Esophagus squamous epithelium (tissue), 5 donors: ENCODE measurements around the gene SEMA6B. TPM values are rescaled to one million over a fixed set of nuclear protein-coding genes. Genes with fewer than 3 reads are reported as not detected.
A peak's percentile ranks its signal among the peaks of the same experiment; 100 is the strongest.

Experiments used
- DNase-seq: peaks from one replicate; lab custom pipeline; 2025; lab: John Stamatoyannopoulos, UW
- H3K27ac ChIP-seq, 4 donors: fragments of 200-600 bp; sonication (generic); one replicate each; pipeline ENCODE4 v1.5.1; 2016 to 2019; ENCODE audit warnings: mild to moderate bottlenecking in 1 of 4
- H3K27me3 ChIP-seq, 4 donors: fragments of 200-600 bp; sonication (generic); 1 replicate in 3 of 4; 2 replicates in 1 of 4; pipeline versions ENCODE4 v1.5.1 to v1.6.0; 2017 to 2021; ENCODE audit warnings: antibody characterized with exemption in 1 of 4
- H3K36me3 ChIP-seq, 3 donors: fragments of 200-600 bp; sonication (generic); one replicate each; pipeline ENCODE4 v1.5.1; 2016 to 2019
- H3K4me1 ChIP-seq, 3 donors: fragments of 200-600 bp; sonication (generic); one replicate each; pipeline ENCODE4 v1.5.1; 2017 to 2019
- H3K4me3 ChIP-seq, 4 donors: fragments of 200-600 bp; sonication (generic); 1 replicate in 3 of 4; 2 replicates in 1 of 4; pipeline ENCODE4 v1.5.1; 2016 to 2019; ENCODE audit warnings: mild to moderate bottlenecking in 2 of 4, moderate library complexity in 1 of 4
- H3K9me3 ChIP-seq, 3 donors: fragments of 200-600 bp; sonication (generic); one replicate each; pipeline ENCODE4 v1.5.1; 2016 to 2019
- POLR2A ChIP-seq, 4 donors: fragments of 450-650 bp; IDR thresholded peaks; one replicate each; pipeline ENCODE4 v1.6.1; 2017; ENCODE audit warnings: antibody characterized with exemption in 4 of 4, mild to moderate bottlenecking in 4 of 4, moderate library complexity in 3 of 4
- WGBS, 2 donors: methylation state at CpG; one replicate each; pipeline ENCODE4 v1.1.5; 2018; 5-methylcytosine and 5-hydroxymethylcytosine counted together
- intact Hi-C: fragments of 100-400 bp; cut with DNase I; formaldehyde crosslinking; loops from one replicate; pipeline ENCODE4 v1.15.0; 2022
- total RNA-seq, 4 donors: library from RNA; depleted of rRNA; stranded (reverse); fragments of >200 nt; gene quantifications; one replicate each; pipeline ENCODE4 v1.1.0, GENCODE V29; 2016
- TF ChIP-seq, protein P1 (sequence below), 6 experiments: fragments of 450-650 bp in 4 of 6; fragments of 200-600 bp in 2 of 6; sonication (generic) in 2 of 6; IDR thresholded peaks; one replicate each; pipeline ENCODE4 v1.5.1; 2016 to 2019; ENCODE audit warnings: antibody characterized with exemption in 6 of 6, mild to moderate bottlenecking in 4 of 6, moderate library complexity in 4 of 6
- donor health status: DM: yes; HTN: yes; CAD: no.

SEMA6B gene
- total RNA-seq, 4 donors from 2014 or later: 0.61 to 4.3 (median 1.8) TPM

DNA sequence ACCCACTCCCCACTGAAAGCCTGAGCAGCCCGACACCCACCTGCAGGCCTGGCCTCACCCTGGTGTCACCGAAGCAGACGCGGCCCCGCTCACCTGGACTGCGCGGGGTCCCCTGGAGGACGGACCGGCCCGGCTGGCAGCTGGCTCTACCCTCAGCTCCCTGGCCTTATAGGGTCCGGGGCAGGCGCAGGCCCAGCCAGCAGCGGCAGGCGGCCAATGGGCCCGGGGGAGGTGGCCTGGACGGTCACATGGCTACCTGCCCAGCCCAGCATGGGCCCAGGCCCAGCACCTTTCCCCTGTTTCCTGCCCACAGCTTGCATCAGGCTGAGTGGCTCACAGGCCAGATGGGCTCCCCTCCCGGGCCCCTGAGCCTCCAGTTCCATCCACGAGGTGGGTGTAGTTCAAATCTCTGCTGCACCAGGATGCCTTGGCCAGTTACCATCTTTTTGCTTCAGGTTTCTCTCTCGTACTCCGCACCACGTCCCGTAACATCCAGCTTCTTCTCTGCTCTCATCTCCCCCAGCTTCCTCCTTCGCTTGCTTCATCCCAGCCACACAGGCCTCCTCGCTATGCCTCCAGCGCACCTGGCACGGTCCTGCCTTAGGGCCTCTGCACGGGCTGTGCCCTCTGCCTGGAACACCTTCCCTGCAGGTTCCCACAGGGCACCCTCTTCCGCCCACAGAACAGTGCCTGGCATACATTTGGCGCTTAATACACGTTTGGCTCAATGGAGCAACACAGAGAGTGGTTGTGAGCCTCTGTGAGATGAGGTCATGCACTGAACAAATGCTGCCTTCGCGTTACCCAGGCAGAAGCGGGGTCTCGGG is 40.9 kb downstream of the SEMA6B start, which contains the start of gene PLIN4:
Gene PLIN4 (minus strand): TSS at position 142 of the 827 bp plus-strand sequence. CDS start 214 bp downstream, outside the sequence.
- WGBS, 2 donors: 17 to 21% methylated on average over 10 to 15 of the region's 34 CpGs
- peaks cover 18 to 26% (median 20%) of the 10 kb centered on the region in 3 donors for H3K4me1 ChIP-seq
- H3K9me3 ChIP-seq: no peaks in the 10 kb centered on the region
- peak within 1 kb of the TSS in 3 of 4 donors; percentile 31 to 59 (median 33) for H3K4me3 ChIP-seq
- H3K36me3 ChIP-seq: no peaks in the 10 kb centered on the region
- intact Hi-C loops: no loop called here
- TF ChIP-seq POLR2A (IDR thresholded peaks at IDR 0.05): peak in 2 of 4 donors; percentile 60
- TF ChIP-seq, protein P1, sequence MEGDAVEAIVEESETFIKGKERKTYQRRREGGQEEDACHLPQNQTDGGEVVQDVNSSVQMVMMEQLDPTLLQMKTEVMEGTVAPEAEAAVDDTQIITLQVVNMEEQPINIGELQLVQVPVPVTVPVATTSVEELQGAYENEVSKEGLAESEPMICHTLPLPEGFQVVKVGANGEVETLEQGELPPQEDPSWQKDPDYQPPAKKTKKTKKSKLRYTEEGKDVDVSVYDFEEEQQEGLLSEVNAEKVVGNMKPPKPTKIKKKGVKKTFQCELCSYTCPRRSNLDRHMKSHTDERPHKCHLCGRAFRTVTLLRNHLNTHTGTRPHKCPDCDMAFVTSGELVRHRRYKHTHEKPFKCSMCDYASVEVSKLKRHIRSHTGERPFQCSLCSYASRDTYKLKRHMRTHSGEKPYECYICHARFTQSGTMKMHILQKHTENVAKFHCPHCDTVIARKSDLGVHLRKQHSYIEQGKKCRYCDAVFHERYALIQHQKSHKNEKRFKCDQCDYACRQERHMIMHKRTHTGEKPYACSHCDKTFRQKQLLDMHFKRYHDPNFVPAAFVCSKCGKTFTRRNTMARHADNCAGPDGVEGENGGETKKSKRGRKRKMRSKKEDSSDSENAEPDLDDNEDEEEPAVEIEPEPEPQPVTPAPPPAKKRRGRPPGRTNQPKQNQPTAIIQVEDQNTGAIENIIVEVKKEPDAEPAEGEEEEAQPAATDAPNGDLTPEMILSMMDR (IDR thresholded peaks at IDR 0.05): no peak
- H3K27ac ChIP-seq: peak within 1 kb of the TSS; percentile 72 to 87 (median 77)
- no peak for DNase-seq
- peaks cover 0 to 17% (median 0%) of the 10 kb centered on the region in 4 donors for H3K27me3 ChIP-seq

- Histone ChIP-seq H3K9me3 (no peaks in the 10 kb centered on the region), H3K27ac (peak overlapping the region; percentile 72 to 87 (median 77)), H3K27me3 (peaks cover 0 to 17% (median 0%) of the 10 kb centered on the region in 4 donors), H3K4me1 (peaks cover 18 to 26% (median 20%) of the 10 kb centered on the region in 3 donors), H3K36me3 (no peaks in the 10 kb centered on the region), H3K4me3 (peak overlapping the region in 3 of 4 donors; percentile 31 to 59 (median 33))
- DNase-seq: no peak
- intact Hi-C loops: no loop called here
- WGBS, 2 donors: 66 to 94% methylated on average over 3 to 5 of the region's 24 CpGs
- TF ChIP-seq POLR2A (IDR thresholded peaks at IDR 0.05): no peak
- TF ChIP-seq, protein P1 (IDR thresholded peaks at IDR 0.05): no peak
Measured at GRCh38 chr19:4517451-4518057, 41.9 kb downstream of the SEMA6B start.

DNA sequence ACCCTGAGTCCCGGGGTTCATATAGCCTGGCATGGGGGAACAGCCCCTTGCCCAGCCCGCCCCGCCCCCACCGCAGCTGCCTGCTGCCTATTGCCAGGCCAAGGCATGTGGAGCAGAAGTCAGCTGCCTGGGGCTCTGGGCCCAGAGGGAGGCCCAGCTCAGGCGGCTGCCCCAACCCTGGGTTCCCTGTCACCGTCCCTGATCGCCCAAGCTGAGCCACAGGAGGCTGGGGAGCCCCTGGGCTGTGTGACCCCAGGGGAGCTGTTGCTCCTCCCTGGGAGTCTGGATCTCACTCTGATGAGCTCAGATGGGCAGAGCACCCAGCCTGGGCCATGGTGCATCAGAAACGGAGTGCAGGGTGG is 42.6 kb downstream of the SEMA6B start:
- TF ChIP-seq, protein P1 (IDR thresholded peaks at IDR 0.05): no peak
- TF ChIP-seq POLR2A (IDR thresholded peaks at IDR 0.05): no peak
- Histone ChIP-seq H3K27ac (peak overlapping the region; percentile 72 to 87 (median 77)), H3K4me1 (peaks cover 18 to 26% (median 20%) of the 10 kb centered on the region in 3 donors), H3K36me3 (no peaks in the 10 kb centered on the region), H3K9me3 (no peaks in the 10 kb centered on the region), H3K27me3 (peaks cover 0 to 17% (median 0%) of the 10 kb centered on the region in 4 donors), H3K4me3 (peak overlapping the region in 2 of 4 donors; percentile 31 to 59)
- intact Hi-C loops: no loop called here
- 57% methylated on average over 1 of the region's 8 CpGs; no CpG with 5 or more reads in 1 of the 2 donors for WGBS, 2 donors
- DNase-seq: no peak

DNA sequence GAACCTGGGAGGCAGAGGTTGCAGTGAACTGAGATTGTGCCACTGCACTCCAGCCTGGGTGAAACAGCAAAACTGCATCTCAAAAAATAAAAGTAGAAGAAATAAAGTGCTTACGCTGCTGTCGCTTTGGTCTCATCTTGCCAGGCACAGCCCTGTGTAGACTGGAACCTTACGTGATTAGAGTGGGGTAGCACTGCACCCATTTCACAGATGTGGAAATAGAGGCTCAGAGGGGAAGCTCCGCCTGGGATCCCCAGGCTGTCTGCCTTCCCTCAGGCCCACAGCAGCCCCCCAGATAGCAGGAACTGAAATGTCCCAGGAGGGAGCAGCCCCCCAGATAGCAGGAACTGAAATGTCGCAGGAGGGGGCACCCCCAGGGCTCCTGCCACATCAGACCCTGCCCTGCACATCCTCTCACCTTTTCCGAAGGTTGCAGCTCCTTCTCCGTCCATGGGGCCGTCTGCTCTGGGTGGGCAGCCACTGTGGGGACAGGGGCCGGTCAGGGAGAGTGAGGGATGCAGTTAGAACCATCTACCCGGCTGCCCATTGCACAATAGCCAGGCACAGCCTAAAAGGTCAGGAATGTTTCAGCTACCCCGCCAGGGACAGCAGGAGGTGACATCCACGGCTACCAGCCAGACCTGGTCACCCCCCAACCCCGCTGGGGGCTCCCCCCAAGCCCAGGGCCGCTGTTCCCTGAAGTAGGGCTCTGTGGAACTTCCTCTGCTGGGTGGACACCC is 43.1 kb downstream of the SEMA6B start:
- H3K9me3 ChIP-seq: no peaks in the 10 kb centered on the region
- TF ChIP-seq POLR2A (IDR thresholded peaks at IDR 0.05): no peak
- TF ChIP-seq, protein P1 (IDR thresholded peaks at IDR 0.05): no peak
- no peak overlapping the region for H3K4me3 ChIP-seq
- peak overlapping the region in 2 of 4 donors; percentile 74 to 87 for H3K27ac ChIP-seq
- no peaks in the 10 kb centered on the region for H3K36me3 ChIP-seq
- no peak for DNase-seq
- intact Hi-C loops: no loop called here
- peaks cover 18 to 26% (median 20%) of the 10 kb centered on the region in 3 donors for H3K4me1 ChIP-seq
- H3K27me3 ChIP-seq: peaks cover 0 to 17% (median 0%) of the 10 kb centered on the region in 4 donors
- WGBS, 2 donors: 71 to 84% methylated on average over 3 to 4 of the region's 14 CpGs
